GM06990 (cell line): ENCODE results near the gene EIF2D.

Experiments
- DNase-seq: peaks from one replicate; pipeline ENCODE4 v3.0.0-alpha.2; 2011; ENCODE audit not compliant: insufficient read length; ENCODE audit errors: extremely low read depth
- H3K27me3 ChIP-seq: replicated peaks from 2 replicates; pipeline ENCODE4 v1.6.0; 2011; ENCODE audit warnings: low read length; ENCODE audit not compliant: control insufficient read depth, insufficient read depth
- H3K36me3 ChIP-seq: 2 replicates; pipeline ENCODE4 v1.5.1; 2011; ENCODE audit warnings: low read length; ENCODE audit not compliant: control insufficient read depth, insufficient read depth
- H3K4me3 ChIP-seq: replicated peaks from 2 replicates; pipeline ENCODE4 v1.5.1; 2011; ENCODE audit warnings: low read depth, mild to moderate bottlenecking, control low read depth, low read length
- TF ChIP-seq, protein P1 (sequence below): IDR thresholded peaks from 2 replicates; pipeline ENCODE4 v1.5.1; 2011; ENCODE audit warnings: low read length, control low read depth, mild to moderate bottlenecking, inconsistent platforms; ENCODE audit not compliant: insufficient read depth, poor library complexity, severe bottlenecking

Gene EIF2D

DNA sequence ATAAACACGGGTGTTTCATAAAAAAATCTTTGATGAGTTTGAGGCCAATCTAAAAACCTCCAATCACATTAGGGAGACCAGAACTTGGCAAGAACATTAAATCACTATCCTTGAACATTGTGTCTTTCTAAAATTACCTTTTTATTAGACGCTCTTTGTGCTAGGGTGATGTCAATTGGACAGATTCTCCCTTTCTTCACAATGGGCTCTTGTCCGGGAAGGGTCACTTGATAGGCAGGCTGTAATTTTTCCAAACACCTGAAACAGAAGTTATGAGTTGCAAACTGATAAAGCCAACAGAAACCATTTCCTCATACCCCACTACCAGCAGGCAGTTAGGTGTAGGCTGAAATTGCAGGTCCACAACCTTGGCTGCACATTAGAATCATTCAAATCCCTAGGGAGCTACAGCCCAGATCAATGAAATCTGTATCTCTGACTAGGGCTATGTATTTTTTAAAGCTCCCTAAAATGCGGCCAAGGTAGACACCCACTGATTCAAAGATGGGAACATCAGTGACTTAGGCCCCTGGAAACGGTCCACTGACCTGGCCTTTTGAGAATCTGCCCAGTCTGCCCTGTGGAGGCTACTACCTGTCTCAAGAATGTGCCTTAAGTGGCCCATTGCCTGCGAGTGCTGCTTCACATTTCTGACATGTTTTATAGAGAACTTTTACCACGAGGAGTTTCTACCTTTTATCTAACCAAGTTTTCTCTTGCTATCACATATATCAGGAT lies 16.5 kb downstream of the EIF2D start:
- peaks cover 42% of the 10 kb centered on the region for H3K36me3 ChIP-seq
- no peak overlapping the region for H3K4me3 ChIP-seq
- no peaks in the 10 kb centered on the region for H3K27me3 ChIP-seq
- DNase-seq = no peak
- TF ChIP-seq, protein P1, sequence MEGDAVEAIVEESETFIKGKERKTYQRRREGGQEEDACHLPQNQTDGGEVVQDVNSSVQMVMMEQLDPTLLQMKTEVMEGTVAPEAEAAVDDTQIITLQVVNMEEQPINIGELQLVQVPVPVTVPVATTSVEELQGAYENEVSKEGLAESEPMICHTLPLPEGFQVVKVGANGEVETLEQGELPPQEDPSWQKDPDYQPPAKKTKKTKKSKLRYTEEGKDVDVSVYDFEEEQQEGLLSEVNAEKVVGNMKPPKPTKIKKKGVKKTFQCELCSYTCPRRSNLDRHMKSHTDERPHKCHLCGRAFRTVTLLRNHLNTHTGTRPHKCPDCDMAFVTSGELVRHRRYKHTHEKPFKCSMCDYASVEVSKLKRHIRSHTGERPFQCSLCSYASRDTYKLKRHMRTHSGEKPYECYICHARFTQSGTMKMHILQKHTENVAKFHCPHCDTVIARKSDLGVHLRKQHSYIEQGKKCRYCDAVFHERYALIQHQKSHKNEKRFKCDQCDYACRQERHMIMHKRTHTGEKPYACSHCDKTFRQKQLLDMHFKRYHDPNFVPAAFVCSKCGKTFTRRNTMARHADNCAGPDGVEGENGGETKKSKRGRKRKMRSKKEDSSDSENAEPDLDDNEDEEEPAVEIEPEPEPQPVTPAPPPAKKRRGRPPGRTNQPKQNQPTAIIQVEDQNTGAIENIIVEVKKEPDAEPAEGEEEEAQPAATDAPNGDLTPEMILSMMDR = no peak

DNA sequence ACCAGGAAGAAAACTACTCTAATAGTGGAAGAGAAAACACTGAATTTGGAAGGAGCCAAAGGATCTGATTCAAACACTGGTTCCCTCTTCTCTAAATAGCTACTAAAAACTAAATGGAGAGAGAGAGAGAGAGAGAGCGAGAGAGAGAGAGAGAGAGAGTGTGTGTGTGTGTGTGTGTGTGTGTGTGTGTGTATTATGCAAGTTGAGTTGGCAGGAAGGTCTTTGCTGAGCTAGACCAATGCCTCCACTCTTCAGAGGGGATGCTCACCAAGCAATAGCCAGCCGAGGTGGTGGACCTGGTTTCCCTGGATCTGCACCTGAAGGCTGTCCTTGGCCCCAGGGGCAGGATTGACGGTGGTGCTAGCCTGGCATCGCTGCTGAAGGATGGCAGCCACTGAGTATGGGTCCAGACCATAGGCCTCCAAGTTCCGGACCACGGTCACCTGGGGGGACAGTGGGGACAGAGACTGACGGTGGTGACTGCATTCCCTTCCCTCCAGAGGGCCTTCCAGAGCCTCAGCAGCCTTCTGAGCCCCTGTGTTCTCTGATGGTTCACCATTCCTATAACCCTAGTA lies 18.8 kb downstream of the EIF2D start:
- no peak overlapping the region for H3K4me3 ChIP-seq
- TF ChIP-seq, protein P1 = no peak
- peaks cover 31% of the 10 kb centered on the region for H3K36me3 ChIP-seq
- no peak for DNase-seq
- H3K27me3 ChIP-seq = no peaks in the 10 kb centered on the region

DNA sequence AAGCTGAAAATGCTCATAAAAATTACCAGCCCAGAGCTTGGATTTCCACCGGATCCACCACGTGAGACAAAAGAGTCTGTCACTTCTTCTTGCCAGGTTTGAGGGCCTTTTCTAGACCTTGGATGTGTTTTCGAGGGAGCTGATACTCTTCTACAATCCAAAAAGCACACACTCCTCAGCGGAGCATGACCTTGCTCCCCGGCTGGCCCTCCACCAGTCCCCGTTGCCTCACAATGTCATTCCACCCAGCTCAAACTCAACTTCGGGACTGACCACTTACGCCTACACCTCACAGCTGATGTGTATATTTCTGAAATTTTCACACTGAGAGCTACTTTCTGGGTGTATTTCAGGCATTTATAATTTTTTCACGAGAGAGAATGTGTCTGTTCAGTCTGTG lies 20.6 kb downstream of the EIF2D start:
- H3K27me3 ChIP-seq = no peaks in the 10 kb centered on the region
- H3K4me3 ChIP-seq = no peak overlapping the region
- peaks cover 27% of the 10 kb centered on the region for H3K36me3 ChIP-seq
- TF ChIP-seq, protein P1 = no peak
- DNase-seq = no peak

DNA sequence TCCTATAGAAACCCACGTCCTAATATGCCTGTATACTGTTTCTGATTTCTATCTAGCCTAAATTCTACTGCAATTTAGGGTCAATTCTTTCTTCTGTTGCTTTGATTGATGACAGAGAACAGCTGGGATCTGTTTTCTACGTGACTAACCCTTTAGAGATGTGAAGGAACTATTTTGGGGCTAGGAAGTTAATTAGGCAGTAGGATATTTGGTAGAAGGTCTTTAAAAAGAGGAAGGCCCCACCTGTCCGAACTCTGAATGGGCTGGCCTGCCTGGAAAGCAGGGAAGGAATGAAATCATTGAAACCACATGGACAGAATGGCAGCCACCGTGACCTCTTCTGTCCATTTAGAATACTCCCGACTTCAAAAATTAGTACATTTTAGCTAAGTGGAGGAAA lies 21.0 kb downstream of the EIF2D start:
- Histone ChIP-seq H3K36me3 (peaks cover 31% of the 10 kb centered on the region), H3K4me3 (no peak overlapping the region), H3K27me3 (no peaks in the 10 kb centered on the region)
- TF ChIP-seq, protein P1 = no peak
- no peak for DNase-seq

DNA sequence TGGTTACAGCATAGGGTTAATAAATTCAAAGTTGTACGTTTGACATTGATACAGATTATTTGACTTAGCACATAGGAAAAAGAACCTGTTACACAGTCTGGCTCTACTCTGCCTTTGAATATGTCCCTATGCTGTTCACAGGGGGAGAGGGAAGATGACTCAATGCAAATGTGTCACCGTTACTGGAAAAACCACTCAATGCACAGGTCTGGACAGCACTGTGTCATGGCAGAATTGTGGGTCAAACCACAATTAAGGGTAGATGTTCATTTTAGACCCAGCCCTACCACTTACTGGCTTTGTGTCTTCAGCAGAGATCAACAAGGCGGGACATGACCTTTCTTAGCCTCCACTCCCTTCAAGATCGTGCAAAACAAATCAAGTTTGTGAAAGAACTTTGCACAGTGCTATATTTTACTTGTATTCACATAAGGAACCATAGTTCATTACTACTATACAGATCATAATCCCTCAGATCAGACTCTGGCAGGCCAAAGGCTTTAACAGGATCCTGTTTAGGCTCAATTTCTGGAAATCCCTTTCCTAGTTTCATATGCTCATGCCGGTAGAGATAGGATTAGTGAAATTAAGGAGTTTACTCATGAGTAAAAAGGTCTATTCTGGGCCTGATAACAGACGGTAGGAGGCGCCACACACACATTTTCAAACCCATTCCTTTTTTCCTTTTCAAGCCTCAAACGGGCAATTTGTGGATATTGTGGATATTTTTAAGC lies 22.1 kb downstream of the EIF2D start:
- peaks cover 29% of the 10 kb centered on the region for H3K36me3 ChIP-seq
- H3K4me3 ChIP-seq = no peak overlapping the region
- DNase-seq = no peak

More for the DNA sequence above, 22.1 kb downstream of the EIF2D start:
- TF ChIP-seq, protein P1 = peak; percentile 70
- H3K27me3 ChIP-seq = no peaks in the 10 kb centered on the region
